Measurements from ENCODE around the gene TGM6. TPM values are rescaled to one million over a fixed set of nuclear protein-coding genes. Genes with fewer than 3 reads are reported as not detected.

TGM6 gene
- total RNA-seq, 1 donor from 2014 or later = not detected

DNA sequence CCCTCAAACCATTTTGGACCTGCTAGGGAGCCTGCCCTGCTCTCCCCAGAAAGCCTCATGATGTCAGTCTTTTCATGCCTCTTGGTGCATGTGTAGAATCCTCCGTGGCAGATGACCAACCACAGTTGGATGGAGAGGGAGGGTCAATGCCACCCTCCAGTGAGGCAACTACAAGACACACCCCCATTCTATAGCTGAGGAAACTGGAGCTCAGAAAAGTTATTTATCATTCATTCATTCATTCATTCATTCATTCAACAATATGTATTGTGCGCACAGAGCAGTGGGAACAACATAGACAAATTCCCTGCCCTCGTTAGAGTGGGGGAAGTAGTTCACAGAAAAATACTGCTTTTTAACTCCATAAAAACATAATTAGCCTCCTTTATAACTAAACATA is 73.1 kb downstream of the TGM6 start:
- Mint-ChIP-seq H3K4me1 (ENCODE audit: unreplicated experiment) (peaks cover 25% of the 10 kb centered on the region), H3K27ac (ENCODE audit: unreplicated experiment) (peak overlapping the region; percentile 12), H3K36me3 (ENCODE audit: low read depth, unreplicated experiment) (peaks cover under 1% of the 10 kb centered on the region), H3K27me3 (ENCODE audit: unreplicated experiment) (peaks cover 2% of the 10 kb centered on the region), H3K4me3 (ENCODE audit: unreplicated experiment) (no peak overlapping the region), H3K9me3 (ENCODE audit: unreplicated experiment) (no peaks in the 10 kb centered on the region)
- TF ChIP-seq, protein P1, sequence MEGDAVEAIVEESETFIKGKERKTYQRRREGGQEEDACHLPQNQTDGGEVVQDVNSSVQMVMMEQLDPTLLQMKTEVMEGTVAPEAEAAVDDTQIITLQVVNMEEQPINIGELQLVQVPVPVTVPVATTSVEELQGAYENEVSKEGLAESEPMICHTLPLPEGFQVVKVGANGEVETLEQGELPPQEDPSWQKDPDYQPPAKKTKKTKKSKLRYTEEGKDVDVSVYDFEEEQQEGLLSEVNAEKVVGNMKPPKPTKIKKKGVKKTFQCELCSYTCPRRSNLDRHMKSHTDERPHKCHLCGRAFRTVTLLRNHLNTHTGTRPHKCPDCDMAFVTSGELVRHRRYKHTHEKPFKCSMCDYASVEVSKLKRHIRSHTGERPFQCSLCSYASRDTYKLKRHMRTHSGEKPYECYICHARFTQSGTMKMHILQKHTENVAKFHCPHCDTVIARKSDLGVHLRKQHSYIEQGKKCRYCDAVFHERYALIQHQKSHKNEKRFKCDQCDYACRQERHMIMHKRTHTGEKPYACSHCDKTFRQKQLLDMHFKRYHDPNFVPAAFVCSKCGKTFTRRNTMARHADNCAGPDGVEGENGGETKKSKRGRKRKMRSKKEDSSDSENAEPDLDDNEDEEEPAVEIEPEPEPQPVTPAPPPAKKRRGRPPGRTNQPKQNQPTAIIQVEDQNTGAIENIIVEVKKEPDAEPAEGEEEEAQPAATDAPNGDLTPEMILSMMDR (IDR thresholded peaks at IDR 0.05; ENCODE audit: unreplicated experiment) = no peak
- no peak for DNase-seq (ENCODE audit: low spot score)

DNA sequence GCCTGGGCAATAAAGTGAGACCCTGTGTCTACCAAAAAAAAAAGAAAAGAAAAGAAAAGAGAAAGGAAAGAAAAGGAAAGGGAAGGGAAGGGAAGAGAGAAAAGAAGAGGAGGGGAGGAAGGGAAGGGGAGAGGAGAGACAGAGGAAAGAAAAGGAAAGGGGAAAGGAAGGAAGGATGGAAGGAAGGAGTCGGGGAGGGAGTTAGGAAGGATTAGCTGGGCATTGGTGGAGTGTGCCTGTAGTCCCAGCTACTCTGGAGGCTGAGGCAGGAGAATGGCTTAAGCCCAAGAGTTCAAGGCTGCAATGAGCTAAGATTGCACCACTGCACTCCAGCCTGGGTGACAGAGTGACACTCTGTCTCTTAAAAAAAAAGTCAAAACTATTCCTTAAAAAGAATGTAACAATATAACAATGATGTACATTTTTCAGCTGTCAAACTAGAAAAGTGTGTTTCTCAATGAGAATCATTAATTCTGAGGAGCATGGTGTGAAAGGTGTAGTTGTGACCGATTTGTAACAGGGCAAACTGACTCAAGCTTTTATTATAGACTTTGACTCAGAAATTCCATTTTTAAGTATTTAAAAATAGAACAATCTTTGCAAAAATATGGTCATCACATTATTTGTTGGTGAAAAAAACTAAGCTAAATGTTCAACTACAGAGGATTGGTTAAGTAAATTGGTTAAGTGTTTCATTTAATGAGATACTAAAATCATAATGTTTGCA is 75.2 kb downstream of the TGM6 start:
- peaks cover 25% of the 10 kb centered on the region for H3K4me1 Mint-ChIP-seq (ENCODE audit: unreplicated experiment)

DNA sequence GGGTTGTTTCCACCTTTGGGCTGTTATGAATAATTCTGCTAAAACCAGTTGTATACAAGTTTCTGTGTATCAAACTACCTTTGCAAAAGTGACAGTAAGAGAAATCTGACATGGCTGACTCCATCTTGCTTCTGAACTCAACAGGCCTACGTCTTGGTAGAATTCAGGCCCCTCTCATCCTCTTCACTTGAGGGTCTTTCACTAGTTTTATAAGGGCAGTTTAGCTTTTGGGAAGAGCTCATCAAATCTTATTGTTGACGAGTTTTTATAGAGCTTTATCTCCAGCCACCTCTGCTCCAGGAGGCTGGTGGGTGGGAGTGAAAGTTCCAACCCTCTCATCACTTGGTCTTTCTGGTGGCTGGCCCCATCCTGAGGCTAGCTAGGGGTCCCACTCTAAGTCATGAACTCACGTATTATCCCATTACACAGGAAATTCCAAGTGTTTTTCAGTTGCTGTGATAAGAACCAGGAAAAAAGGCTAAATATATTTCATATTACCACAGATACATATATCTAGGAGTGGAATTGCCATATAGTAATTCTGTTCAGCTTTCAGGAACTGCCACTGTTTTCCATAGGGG is 78.3 kb downstream of the TGM6 start:
- Mint-ChIP-seq H3K36me3 (ENCODE audit: low read depth, unreplicated experiment) (peaks cover 26% of the 10 kb centered on the region), H3K9me3 (ENCODE audit: unreplicated experiment) (no peaks in the 10 kb centered on the region), H3K4me3 (ENCODE audit: unreplicated experiment) (no peak overlapping the region), H3K27ac (ENCODE audit: unreplicated experiment) (no peak overlapping the region), H3K4me1 (ENCODE audit: unreplicated experiment) (peaks cover 11% of the 10 kb centered on the region), H3K27me3 (ENCODE audit: unreplicated experiment) (peaks cover 2% of the 10 kb centered on the region)
- TF ChIP-seq, protein P1 (IDR thresholded peaks at IDR 0.05; ENCODE audit: unreplicated experiment) = no peak
- DNase-seq (ENCODE audit: low spot score) = no peak

More for the DNA sequence above, 75.2 kb downstream of the TGM6 start:
- H3K4me3 Mint-ChIP-seq (ENCODE audit: unreplicated experiment) = no peak overlapping the region
- H3K27ac Mint-ChIP-seq (ENCODE audit: unreplicated experiment) = no peak overlapping the region
- TF ChIP-seq, protein P1 (IDR thresholded peaks at IDR 0.05; ENCODE audit: unreplicated experiment) = no peak
- peaks cover 4% of the 10 kb centered on the region for H3K36me3 Mint-ChIP-seq (ENCODE audit: low read depth, unreplicated experiment)
- H3K27me3 Mint-ChIP-seq (ENCODE audit: unreplicated experiment) = peaks cover 2% of the 10 kb centered on the region
- no peak for DNase-seq (ENCODE audit: low spot score)
- no peaks in the 10 kb centered on the region for H3K9me3 Mint-ChIP-seq (ENCODE audit: unreplicated experiment)

DNA sequence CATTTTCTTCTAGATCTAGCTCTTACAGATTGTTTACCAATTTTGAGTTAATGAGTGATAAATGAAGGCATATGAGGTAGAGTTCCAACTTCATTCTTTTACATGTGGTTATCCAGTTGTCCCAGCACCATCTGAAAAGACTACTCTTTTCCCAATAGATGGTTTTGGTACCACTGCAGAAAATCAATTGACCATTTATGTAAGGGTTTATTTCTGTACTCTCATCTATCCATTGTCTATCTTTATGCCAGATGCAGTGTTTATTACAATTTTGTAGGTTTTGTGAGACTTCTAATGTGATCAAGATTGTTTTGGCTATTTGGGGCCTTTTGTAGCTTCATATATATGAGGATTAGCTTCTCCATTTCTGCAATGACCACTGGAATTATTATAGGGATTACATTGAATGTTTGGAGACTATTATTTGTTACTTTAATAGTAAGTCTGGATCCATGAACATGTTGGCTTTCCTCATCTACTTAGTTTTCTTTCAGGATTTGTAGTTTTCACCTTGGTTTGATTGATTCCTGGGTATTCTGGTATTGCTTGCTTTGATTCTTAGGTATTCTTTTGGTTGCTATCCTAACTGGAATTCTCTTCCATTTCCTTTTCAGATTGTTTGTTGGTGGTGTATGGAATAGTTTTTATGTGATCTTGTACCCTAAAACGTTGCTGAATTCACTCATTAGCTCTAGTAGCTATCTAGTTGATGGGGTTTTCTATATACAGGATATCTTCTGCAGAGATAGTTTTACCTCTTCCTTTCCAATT is 79.5 kb downstream of the TGM6 start:
- Mint-ChIP-seq H3K36me3 (ENCODE audit: low read depth, unreplicated experiment) (peaks cover 27% of the 10 kb centered on the region), H3K4me1 (ENCODE audit: unreplicated experiment) (peaks cover 11% of the 10 kb centered on the region), H3K4me3 (ENCODE audit: unreplicated experiment) (no peak overlapping the region), H3K27ac (ENCODE audit: unreplicated experiment) (no peak overlapping the region), H3K9me3 (ENCODE audit: unreplicated experiment) (no peaks in the 10 kb centered on the region), H3K27me3 (ENCODE audit: unreplicated experiment) (no peaks in the 10 kb centered on the region)
- TF ChIP-seq, protein P1 (IDR thresholded peaks at IDR 0.05; ENCODE audit: unreplicated experiment) = no peak
- no peak for DNase-seq (ENCODE audit: low spot score)

Measured in endothelial cell (in vitro differentiated cells).